IPS DF 4.7 (cell line): ENCODE results near the gene HHIPL1.

Experiments
- DNase-seq: peaks from one replicate; pipeline ENCODE4 v3.0.0-alpha.2; 2013; ENCODE audit warnings: low spot score; ENCODE audit errors: extremely low read depth

HHIPL1 gene

GRCh38 chr14:99609245-99610170 is 35.4 kb upstream of the HHIPL1 start:
- no peak for DNase-seq

- no peak for DNase-seq
Measured at GRCh38 chr14:99611646-99612045, 33.3 kb upstream of the HHIPL1 start.

- no peak for DNase-seq
Measured at GRCh38 chr14:99612071-99612737, 32.7 kb upstream of the HHIPL1 start.

- DNase-seq, result no peak
Measured at GRCh38 chr14:99612738-99613330, 32.1 kb upstream of the HHIPL1 start.

GRCh38 chr14:99615497-99616157 is 29.3 kb upstream of the HHIPL1 start:
- DNase-seq, result no peak

- no peak for DNase-seq
Measured at GRCh38 chr14:99616832-99617800, 27.8 kb upstream of the HHIPL1 start.

- DNase-seq, result no peak
Measured at GRCh38 chr14:99619835-99620834, 24.8 kb upstream of the HHIPL1 start.

- no peak for DNase-seq
Measured at GRCh38 chr14:99621948-99622347, 23.0 kb upstream of the HHIPL1 start.

GRCh38 chr14:99624024-99624423 is 20.9 kb upstream of the HHIPL1 start:
- DNase-seq, result no peak

- no peak for DNase-seq
Measured at GRCh38 chr14:99624971-99625370, 20.0 kb upstream of the HHIPL1 start.

- DNase-seq, result no peak
Measured at GRCh38 chr14:99625476-99625875, 19.5 kb upstream of the HHIPL1 start.

- no peak for DNase-seq
Measured at GRCh38 chr14:99626041-99626648, 18.8 kb upstream of the HHIPL1 start.

- no peak for DNase-seq
Measured at GRCh38 chr14:99627100-99627499, 17.8 kb upstream of the HHIPL1 start.

- DNase-seq, result no peak
Measured at GRCh38 chr14:99627510-99628381, 17.2 kb upstream of the HHIPL1 start.

GRCh38 chr14:99628887-99629618 is 15.9 kb upstream of the HHIPL1 start:
- peak; percentile 36 for DNase-seq

GRCh38 chr14:99630202-99630601 is 14.7 kb upstream of the HHIPL1 start:
- no peak for DNase-seq

- no peak for DNase-seq
Measured at GRCh38 chr14:99632410-99633035, 12.4 kb upstream of the HHIPL1 start.
